ENCODE measurements around the gene MATN4. TPM values are rescaled to one million over a fixed set of nuclear protein-coding genes. Genes with fewer than 3 reads are reported as not detected.

The MATN4 gene
- total RNA-seq, 1 experiment from 2014 or later = 0.33 TPM

GRCh38 chr20:45306431-45306982 lies 1.6 kb downstream of the MATN4 start, which contains the start of gene RBPJL:
Gene RBPJL (plus strand): TSS chr20:45306840. CDS start chr20:45306923, 83 bp downstream.
- Histone ChIP-seq H3K27ac (no peak within 1 kb of the TSS), H3K79me2 (ENCODE audit: low read depth) (no peaks in the 10 kb centered on the region), H3K4me2 (no peak within 1 kb of the TSS), H3K4me3 (no peak within 1 kb of the TSS), H3K9me3 (ENCODE audit: insufficient read depth, low read depth) (no peaks in the 10 kb centered on the region), H3K4me1 (replicated peaks; ENCODE audit: insufficient read depth) (no peaks in the 10 kb centered on the region), H3K36me3 (ENCODE audit: low read depth) (no peaks in the 10 kb centered on the region), H3F3A (ENCODE audit: insufficient read depth, low read depth) (no peaks in the 10 kb centered on the region), H2AFZ (no peak within 1 kb of the TSS), H3K27me3 (ENCODE audit: insufficient read depth, low read depth) (no peaks in the 10 kb centered on the region), H4K20me1 (ENCODE audit: insufficient read depth) (no peaks in the 10 kb centered on the region), H3K9me2 (ENCODE audit: insufficient read depth) (no peaks in the 10 kb centered on the region)
- BruUV-seq (replicated peaks) = no TSS peak
- peak in 1 of 2 experiments; percentile 32 for DNase-seq
- ChIA-PET CTCF (no interaction called here), POLR2A (ENCODE audit: unreplicated experiment) (no interaction called here)
- intact Hi-C loops (cut with micrococcal nuclease; ENCODE audit: unreplicated experiment) = no loop called here
- TF ChIP-seq EZH2 (IDR thresholded peaks at IDR 0.05; ENCODE audit: low read depth) (no peak), CTCF (conservative IDR thresholded peaks at IDR 0.05) (peak; percentile 79)

GRCh38 chr20:45305262-45305661 lies 2.8 kb downstream of the MATN4 start:
- H3K4me1 ChIP-seq (replicated peaks; ENCODE audit: insufficient read depth) = no peaks in the 10 kb centered on the region
- no peak overlapping the region for H3K27ac ChIP-seq
- POLR2A ChIA-PET (ENCODE audit: unreplicated experiment) = no interaction called here
- no peaks in the 10 kb centered on the region for H4K20me1 ChIP-seq (ENCODE audit: insufficient read depth)
- no peak overlapping the region for H3K4me2 ChIP-seq
- no peaks in the 10 kb centered on the region for H3K27me3 ChIP-seq (ENCODE audit: insufficient read depth, low read depth)
- TF ChIP-seq EZH2 (IDR thresholded peaks at IDR 0.05; ENCODE audit: low read depth) (no peak), CTCF (conservative IDR thresholded peaks at IDR 0.05) (no peak)
- no peaks in the 10 kb centered on the region for H3K9me2 ChIP-seq (ENCODE audit: insufficient read depth)
- no peak overlapping the region for H3K4me3 ChIP-seq
- H3K79me2 ChIP-seq (ENCODE audit: low read depth) = no peaks in the 10 kb centered on the region
- DNase-seq = no peak
- no peaks in the 10 kb centered on the region for H3F3A ChIP-seq (ENCODE audit: insufficient read depth, low read depth)
- intact Hi-C loops (cut with micrococcal nuclease; ENCODE audit: unreplicated experiment) = no loop called here
- H3K36me3 ChIP-seq (ENCODE audit: low read depth) = no peaks in the 10 kb centered on the region
- H2AFZ ChIP-seq = no peak overlapping the region
- CTCF ChIA-PET = interaction anchor here (0.6 to 1.3 kb wide), 4 partner anchors 11 to 466 kb away, joined by 3 to 7 read pairs (median 4); no protein-coding TSS in a partner anchor
- H3K9me3 ChIP-seq (ENCODE audit: insufficient read depth, low read depth) = no peaks in the 10 kb centered on the region
- BruUV-seq (replicated peaks) = no TSS peak

GRCh38 chr20:45304464-45304999 lies 3.6 kb downstream of the MATN4 start:
- Histone ChIP-seq H3K4me2 (no peak overlapping the region), H4K20me1 (ENCODE audit: insufficient read depth) (no peaks in the 10 kb centered on the region), H3K79me2 (ENCODE audit: low read depth) (no peaks in the 10 kb centered on the region), H3K9me2 (ENCODE audit: insufficient read depth) (no peaks in the 10 kb centered on the region), H3K4me3 (no peak overlapping the region), H3K36me3 (ENCODE audit: low read depth) (no peaks in the 10 kb centered on the region), H3K9me3 (ENCODE audit: insufficient read depth, low read depth) (no peaks in the 10 kb centered on the region), H2AFZ (no peak overlapping the region), H3K27me3 (ENCODE audit: insufficient read depth, low read depth) (no peaks in the 10 kb centered on the region), H3K27ac (no peak overlapping the region), H3K4me1 (replicated peaks; ENCODE audit: insufficient read depth) (no peaks in the 10 kb centered on the region), H3F3A (ENCODE audit: insufficient read depth, low read depth) (no peaks in the 10 kb centered on the region)
- POLR2A ChIA-PET (ENCODE audit: unreplicated experiment) = no interaction called here
- no TSS peak for BruUV-seq (replicated peaks)
- no peak for DNase-seq
- CTCF ChIA-PET = interaction anchor here (1.3 kb wide), 1 partner anchor 10 kb away, joined by 4 read pairs; no protein-coding TSS in a partner anchor
- intact Hi-C loops (cut with micrococcal nuclease; ENCODE audit: unreplicated experiment) = no loop called here
- TF ChIP-seq EZH2 (IDR thresholded peaks at IDR 0.05; ENCODE audit: low read depth) = no peak
- no peak for TF ChIP-seq CTCF (conservative IDR thresholded peaks at IDR 0.05)
